Mucosa of rectum (tissue), 2 donors: ENCODE results near the gene C4B.

Experiments used
- H3K27ac ChIP-seq, 2 donors: one replicate each; pipeline ENCODE4 v1.7.0; 2013; ENCODE audit warnings: inconsistent platforms in 2 of 2, low read depth in 2 of 2, low read length in 2 of 2
- H3K27me3 ChIP-seq, 2 donors: one replicate each; pipeline ENCODE4 v1.7.0; 2013; ENCODE audit warnings: low read length in 2 of 2; ENCODE audit not compliant: control insufficient read depth in 2 of 2, insufficient read depth in 2 of 2
- H3K36me3 ChIP-seq, 2 donors: one replicate each; pipeline ENCODE4 v1.7.0; 2013; ENCODE audit warnings: low read length in 2 of 2; ENCODE audit not compliant: control insufficient read depth in 2 of 2, insufficient read depth in 2 of 2
- H3K4me1 ChIP-seq, 2 donors: one replicate each; pipeline ENCODE4 v1.7.0; 2013; ENCODE audit warnings: low read length in 2 of 2, mild to moderate bottlenecking in 1 of 2; ENCODE audit not compliant: control insufficient read depth in 2 of 2, insufficient read depth in 2 of 2
- H3K4me3 ChIP-seq, 2 donors: one replicate each; pipeline ENCODE4 v1.7.0; 2013; ENCODE audit warnings: low read length in 2 of 2
- H3K9ac ChIP-seq, 2 donors: one replicate each; pipeline ENCODE4 v1.7.0; 2013; ENCODE audit warnings: low read length in 2 of 2, low read depth in 1 of 2, mild to moderate bottlenecking in 1 of 2
- H3K9me3 ChIP-seq, 2 donors: one replicate each; pipeline ENCODE4 v1.7.0; 2013; ENCODE audit warnings: low read length in 2 of 2; ENCODE audit not compliant: control insufficient read depth in 2 of 2
- donor health status: healthy.
- donor health status: Normal muscosa, but diverticular disease.

The C4B gene

DNA sequence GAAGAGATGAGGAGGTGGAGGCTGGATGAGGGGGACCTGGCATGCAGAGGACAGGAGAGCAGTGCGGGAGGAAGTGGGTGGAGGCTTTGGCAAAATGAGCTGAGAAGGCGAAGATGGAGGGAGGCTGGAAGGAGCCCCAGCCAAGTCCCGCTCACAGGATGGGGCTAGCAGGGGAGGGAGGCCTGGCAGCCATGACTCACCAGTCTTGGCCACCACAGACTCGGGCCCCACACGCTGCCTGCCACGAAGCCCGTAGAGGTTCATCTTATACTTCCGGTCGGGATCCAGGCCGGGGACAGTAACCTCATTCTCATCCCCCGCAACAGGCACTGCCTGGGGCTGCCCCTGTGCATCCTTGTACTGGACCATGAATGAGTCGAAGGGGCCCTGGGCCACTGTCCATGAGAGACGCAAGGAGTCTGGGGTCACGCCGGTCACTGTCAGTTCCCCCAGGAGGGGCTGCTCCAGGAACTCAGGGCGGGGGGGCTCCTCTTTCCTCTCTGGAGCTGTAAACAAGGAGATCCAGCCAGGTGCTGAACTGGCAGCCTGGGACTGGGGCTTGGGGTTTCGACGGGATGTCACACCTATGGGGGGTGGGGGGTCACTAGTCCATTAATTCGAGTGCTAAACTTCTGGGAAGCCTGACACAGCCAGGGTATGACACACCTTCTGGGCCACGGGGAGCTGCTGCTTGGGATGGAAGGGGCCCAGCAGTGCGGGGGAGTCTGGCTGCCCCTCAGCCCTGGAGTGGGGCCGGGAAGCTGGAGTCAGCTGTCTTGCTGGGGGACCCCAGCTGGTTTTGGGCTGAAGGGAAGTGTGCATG, 66.8 kb downstream of the C4B start:
- Histone ChIP-seq H3K27me3 (peaks cover 0 to 6% of the 10 kb centered on the region in 2 donors), H3K36me3 (no peaks in the 10 kb centered on the region), H3K4me1 (peaks cover 0 to 8% of the 10 kb centered on the region in 2 donors), H3K9ac (no peak overlapping the region), H3K27ac (peak overlapping the region; percentile 13 to 35), H3K4me3 (no peak overlapping the region), H3K9me3 (no peaks in the 10 kb centered on the region)

DNA sequence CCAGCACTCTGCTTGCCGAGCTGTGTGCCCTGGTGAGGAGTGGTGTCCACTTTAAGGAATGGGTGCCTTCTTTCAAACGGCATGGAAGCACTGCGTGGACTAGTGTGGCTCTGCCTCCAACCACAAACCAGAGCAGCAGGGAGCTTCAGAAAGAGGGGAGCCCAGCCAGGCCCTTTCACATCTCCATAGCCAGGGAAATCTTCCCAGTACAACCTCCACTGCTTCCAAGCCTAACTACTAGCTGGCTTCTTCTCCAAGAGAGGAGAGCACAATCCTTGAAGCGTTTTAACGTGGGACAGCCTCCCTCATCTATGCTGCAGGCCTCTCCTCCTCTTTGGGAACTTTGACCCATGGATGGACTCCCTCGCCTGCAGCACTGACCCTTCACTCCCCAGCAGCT, 67.9 kb downstream of the C4B start:
- Histone ChIP-seq H3K4me3 (no peak overlapping the region), H3K36me3 (no peaks in the 10 kb centered on the region), H3K9ac (no peak overlapping the region), H3K9me3 (no peaks in the 10 kb centered on the region), H3K27me3 (peaks cover 0 to 7% of the 10 kb centered on the region in 2 donors), H3K4me1 (peaks cover 6 to 8% of the 10 kb centered on the region in 2 donors), H3K27ac (peak overlapping the region in 1 of 2 donors; percentile 35)

DNA sequence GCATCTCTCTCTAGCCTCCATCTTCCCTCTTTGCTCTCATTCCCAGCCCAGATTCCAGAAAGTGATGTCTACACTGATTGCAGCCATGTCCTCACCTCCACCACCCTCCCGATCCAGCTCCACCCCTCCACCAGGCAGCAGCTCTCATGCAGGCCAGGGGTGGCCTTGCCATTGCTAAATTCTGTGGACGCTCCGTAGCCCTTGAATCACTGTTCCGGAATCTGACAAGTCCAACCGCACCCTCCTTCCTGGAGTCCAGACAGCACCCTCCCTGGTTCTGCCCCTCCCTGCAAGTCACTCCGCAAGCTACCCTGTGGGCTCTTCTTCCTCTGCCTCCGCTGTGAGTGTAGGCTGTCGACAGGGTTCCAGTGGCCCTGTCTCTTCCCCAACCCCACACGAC, 68.3 kb downstream of the C4B start:
- Histone ChIP-seq H3K27ac (no peak overlapping the region), H3K9ac (no peak overlapping the region), H3K4me3 (no peak overlapping the region), H3K27me3 (peaks cover 0 to 7% of the 10 kb centered on the region in 2 donors), H3K4me1 (peaks cover 6 to 8% of the 10 kb centered on the region in 2 donors), H3K36me3 (no peaks in the 10 kb centered on the region), H3K9me3 (no peaks in the 10 kb centered on the region)

DNA sequence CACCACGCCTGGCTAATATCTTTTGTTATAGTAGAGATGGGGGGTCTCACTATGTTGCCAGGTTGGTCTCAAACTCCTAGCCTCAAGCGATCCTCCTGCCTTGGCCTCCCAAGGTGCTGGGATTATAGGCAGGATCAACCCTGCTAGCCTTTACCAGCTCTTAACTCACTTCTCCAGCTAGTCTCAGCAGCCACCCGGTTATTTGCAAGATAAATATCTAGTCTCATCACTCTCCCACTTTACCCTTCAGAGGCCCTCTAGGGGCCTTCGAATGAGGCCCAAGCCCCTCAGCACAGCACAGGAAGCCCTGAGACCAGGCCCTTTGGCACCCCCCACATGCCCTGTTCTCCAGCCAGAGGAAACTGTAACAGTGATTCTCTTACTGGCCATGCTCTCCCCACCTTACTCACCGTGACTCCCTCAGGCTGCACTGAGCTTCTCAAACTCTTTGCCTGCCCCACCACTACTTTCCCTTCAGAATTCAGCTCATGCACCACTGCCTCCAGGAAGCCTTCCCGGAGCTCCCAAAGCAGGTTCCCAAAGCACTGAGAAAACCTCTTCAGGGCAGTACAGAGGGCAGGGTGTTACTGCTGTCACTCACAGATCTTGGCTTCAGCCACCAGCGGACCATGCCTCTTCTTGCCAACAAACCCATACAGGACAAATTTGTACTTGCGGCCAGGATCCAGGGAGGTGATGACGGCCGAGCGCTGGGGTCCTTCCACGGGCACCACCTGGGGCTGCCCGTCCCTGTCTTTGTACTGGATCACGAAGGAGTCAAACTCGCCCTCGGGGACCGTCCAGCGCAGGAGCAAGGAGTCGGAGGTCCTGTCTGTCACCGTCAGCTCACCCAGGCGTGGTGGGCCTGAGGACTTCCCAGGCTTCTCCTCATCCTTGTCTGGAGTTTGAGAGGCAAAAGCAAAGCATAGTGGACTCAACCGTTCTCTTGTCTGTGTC, 69.5 kb downstream of the C4B start:
- Histone ChIP-seq H3K27me3 (peaks cover 0 to 7% of the 10 kb centered on the region in 2 donors), H3K4me3 (no peak overlapping the region), H3K9me3 (no peaks in the 10 kb centered on the region), H3K36me3 (no peaks in the 10 kb centered on the region), H3K4me1 (peaks cover 6 to 8% of the 10 kb centered on the region in 2 donors), H3K27ac (no peak overlapping the region), H3K9ac (no peak overlapping the region)

DNA sequence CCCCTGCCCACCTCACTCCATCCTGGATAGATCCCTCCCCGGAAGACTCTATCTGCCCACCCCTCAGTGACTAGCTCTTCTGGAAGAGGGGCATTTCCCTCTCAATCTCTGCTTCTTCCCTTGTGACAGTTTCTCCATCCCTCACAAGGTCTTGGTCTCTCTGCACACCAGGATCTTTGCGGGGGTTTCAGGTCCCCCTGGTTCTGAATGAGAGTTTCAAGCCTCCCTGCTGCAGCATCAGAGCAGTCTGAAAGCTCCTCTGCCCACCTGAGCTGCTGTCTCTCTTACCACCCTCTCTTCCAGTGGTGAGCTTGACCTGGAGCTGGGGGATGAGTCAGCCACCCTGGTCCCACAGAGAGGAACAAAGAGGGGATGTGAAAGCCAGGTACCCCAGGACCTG, 70.2 kb downstream of the C4B start:
- H3K36me3 ChIP-seq: peaks cover 0 to 3% of the 10 kb centered on the region in 2 donors
- H3K27ac ChIP-seq: no peak overlapping the region
- H3K4me3 ChIP-seq: no peak overlapping the region
- H3K27me3 ChIP-seq: peaks cover 0 to 7% of the 10 kb centered on the region in 2 donors
- H3K9ac ChIP-seq: no peak overlapping the region
- peaks cover 6 to 8% of the 10 kb centered on the region in 2 donors for H3K4me1 ChIP-seq
- no peaks in the 10 kb centered on the region for H3K9me3 ChIP-seq
